ENCODE measurements around the gene QSOX2. TPM values are rescaled to one million over a fixed set of nuclear protein-coding genes. Genes with fewer than 3 reads are reported as not detected.

The QSOX2 gene
- total RNA-seq, 2 donors from 2014 or later, result 4.9 to 12.0 TPM

- Histone ChIP-seq H3K9ac (ENCODE audit: low read depth in 2 of 2, low read length in 2 of 2) (no peak overlapping the region), H3K4me3 (no peak overlapping the region), H3K4me1 (no peaks in the 10 kb centered on the region), H3K27ac (no peak overlapping the region), H3K9me3 (no peaks in the 10 kb centered on the region), H3K36me3 (no peaks in the 10 kb centered on the region), H3K27me3 (peaks cover 3% of the 10 kb centered on the region)
- intact Hi-C loops (cut with DNase I), result no loop called here
- DNase-seq, result no peak
- TF ChIP-seq, protein P1, sequence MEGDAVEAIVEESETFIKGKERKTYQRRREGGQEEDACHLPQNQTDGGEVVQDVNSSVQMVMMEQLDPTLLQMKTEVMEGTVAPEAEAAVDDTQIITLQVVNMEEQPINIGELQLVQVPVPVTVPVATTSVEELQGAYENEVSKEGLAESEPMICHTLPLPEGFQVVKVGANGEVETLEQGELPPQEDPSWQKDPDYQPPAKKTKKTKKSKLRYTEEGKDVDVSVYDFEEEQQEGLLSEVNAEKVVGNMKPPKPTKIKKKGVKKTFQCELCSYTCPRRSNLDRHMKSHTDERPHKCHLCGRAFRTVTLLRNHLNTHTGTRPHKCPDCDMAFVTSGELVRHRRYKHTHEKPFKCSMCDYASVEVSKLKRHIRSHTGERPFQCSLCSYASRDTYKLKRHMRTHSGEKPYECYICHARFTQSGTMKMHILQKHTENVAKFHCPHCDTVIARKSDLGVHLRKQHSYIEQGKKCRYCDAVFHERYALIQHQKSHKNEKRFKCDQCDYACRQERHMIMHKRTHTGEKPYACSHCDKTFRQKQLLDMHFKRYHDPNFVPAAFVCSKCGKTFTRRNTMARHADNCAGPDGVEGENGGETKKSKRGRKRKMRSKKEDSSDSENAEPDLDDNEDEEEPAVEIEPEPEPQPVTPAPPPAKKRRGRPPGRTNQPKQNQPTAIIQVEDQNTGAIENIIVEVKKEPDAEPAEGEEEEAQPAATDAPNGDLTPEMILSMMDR (IDR thresholded peaks at IDR 0.05), result no peak
Measured at GRCh38 chr9:136253246-136254130, 7.9 kb upstream of the QSOX2 start.

DNA sequence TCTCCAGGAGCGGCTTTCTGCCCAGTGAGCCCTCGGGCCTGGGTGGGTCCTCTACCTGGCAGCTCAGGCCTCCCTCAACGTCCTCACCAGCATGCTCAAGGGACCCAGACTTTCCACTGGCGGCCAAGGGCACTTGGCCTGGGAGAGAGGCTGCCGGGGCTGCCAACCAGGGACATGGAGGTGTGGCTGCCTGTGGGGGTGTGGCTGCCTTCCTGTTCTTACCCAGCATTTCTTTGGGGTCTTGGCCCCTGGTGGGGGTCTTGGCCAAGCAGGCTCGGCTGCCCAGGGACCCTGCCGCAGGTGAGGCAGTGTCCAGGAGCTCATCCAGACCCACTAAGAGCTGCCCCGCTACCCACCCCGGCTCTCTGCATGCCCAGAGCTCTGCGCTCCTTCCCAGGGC, 7.2 kb upstream of the QSOX2 start:
- TF ChIP-seq, protein P1 (IDR thresholded peaks at IDR 0.05), result no peak
- Histone ChIP-seq H3K9me3 (no peaks in the 10 kb centered on the region), H3K27ac (no peak overlapping the region), H3K27me3 (peaks cover 3% of the 10 kb centered on the region), H3K4me3 (no peak overlapping the region), H3K9ac (ENCODE audit: low read depth in 2 of 2, low read length in 2 of 2) (no peak overlapping the region), H3K4me1 (no peaks in the 10 kb centered on the region), H3K36me3 (no peaks in the 10 kb centered on the region)
- no peak for DNase-seq
- intact Hi-C loops (cut with DNase I), result no loop called here

- TF ChIP-seq, protein P1 (IDR thresholded peaks at IDR 0.05), result no peak
- DNase-seq, result no peak
- peaks cover 3% of the 10 kb centered on the region for H3K27me3 ChIP-seq
- H3K4me1 ChIP-seq, result no peaks in the 10 kb centered on the region
- H3K9ac ChIP-seq (ENCODE audit: low read depth in 2 of 2, low read length in 2 of 2), result no peak overlapping the region
- no peak overlapping the region for H3K27ac ChIP-seq
- intact Hi-C loops (cut with DNase I), result no loop called here
- no peaks in the 10 kb centered on the region for H3K9me3 ChIP-seq
- no peaks in the 10 kb centered on the region for H3K36me3 ChIP-seq
- H3K4me3 ChIP-seq, result no peak overlapping the region
Measured at GRCh38 chr9:136252281-136252680, 6.7 kb upstream of the QSOX2 start.

- no peaks in the 10 kb centered on the region for H3K4me1 ChIP-seq
- TF ChIP-seq, protein P1 (IDR thresholded peaks at IDR 0.05), result no peak
- no peaks in the 10 kb centered on the region for H3K9me3 ChIP-seq
- H3K27me3 ChIP-seq, result peaks cover 3% of the 10 kb centered on the region
- H3K9ac ChIP-seq (ENCODE audit: low read depth in 2 of 2, low read length in 2 of 2), result no peak overlapping the region
- no peak overlapping the region for H3K27ac ChIP-seq
- H3K4me3 ChIP-seq, result no peak overlapping the region
- H3K36me3 ChIP-seq, result no peaks in the 10 kb centered on the region
- intact Hi-C loops (cut with DNase I), result no loop called here
- no peak for DNase-seq
Measured at GRCh38 chr9:136251264-136252115, 5.9 kb upstream of the QSOX2 start.

GRCh38 chr9:136250676-136251075, 5.1 kb upstream of the QSOX2 start:
- Histone ChIP-seq H3K9me3 (no peaks in the 10 kb centered on the region), H3K4me1 (no peaks in the 10 kb centered on the region), H3K4me3 (no peak overlapping the region), H3K9ac (ENCODE audit: low read depth in 2 of 2, low read length in 2 of 2) (no peak overlapping the region), H3K36me3 (no peaks in the 10 kb centered on the region), H3K27ac (no peak overlapping the region), H3K27me3 (peaks cover 3% of the 10 kb centered on the region)
- intact Hi-C loops (cut with DNase I), result no loop called here
- no peak for DNase-seq
- TF ChIP-seq, protein P1 (IDR thresholded peaks at IDR 0.05), result no peak

All from colonic mucosa (tissue), 4 donors.